Left colon (tissue), 2 donors: ENCODE results near the gene TTC27. TPM values are rescaled to one million over a fixed set of nuclear protein-coding genes. Genes with fewer than 3 reads are reported as not detected.
"Not testable (repeated sequence)": the region's sequence is repeated elsewhere in the genome, so short reads cannot be mapped to it uniquely, and the experiment has no call there.

Experiments
- ATAC-seq: fragments of 200-7000 bp; cut with Tn5 transposase; one replicate; pipeline ENCODE4 v1.9.1; 2020; ENCODE audit warnings: mild to moderate bottlenecking, moderate library complexity
- DNase-seq, 2 donors: peaks; one replicate each; pipeline ENCODE4 v3.0.0-alpha.2; 2020
- intact Hi-C, 2 donors: fragments of 100-400 bp; cut with DNase I in 1 of 2; cut with micrococcal nuclease in 1 of 2; formaldehyde crosslinking; loops; one replicate each; pipeline versions ENCODE4 v1.11.2 to v1.14.0; 2022; cut with DNase I, micrococcal nuclease
- long read RNA-seq: library from polyadenylated mRNA; unstranded; transcript quantifications from one replicate; pipeline ENCODE4 v2.0.0, GENCODE V29; 2021
- total RNA-seq, 2 donors: library from RNA; stranded (reverse); fragmentation: NEBNext Ultra II Directional; extraction: Animal tissue kit (Norgen Biotek cat#: 25700); gene quantifications; one replicate each; pipeline ENCODE4 v1.2.1, GENCODE V29; 2021
- donor health status: DM: no; HTN: no; CAD: no.
- donor health status: DM: yes; HTN: yes; CAD: no.

Gene TTC27
- total RNA-seq, result 10 to 100 TPM in 1 of 2 donors, 1 to 10 TPM in 1; 8.9 to 10.7 TPM
- long read RNA-seq, transcript TTC27-201 (20 exons, 2,876 nt), result major isoform, 6 of 11 reads
- long read RNA-seq, partial matches to known transcripts, result 1 of 11 reads
- long read RNA-seq, other reads (novel, unspliced or antisense), result 4 of 11 reads

GRCh38 chr2:32627814-32628579 is at the start of gene TTC27:
Gene TTC27, plus strand, starts transcription at chr2:32628050. Its CDS starts 243 bp downstream, at chr2:32628293.
- DNase-seq, result peak; percentile 95 to 97
- intact Hi-C loops, result no loop called here

GRCh38 chr2:32591669-32592463 is 36.0 kb upstream of the TTC27 start:
- ATAC-seq (no peak), DNase-seq (no peak)
- intact Hi-C loops, result no loop called here

More at GRCh38 chr2:32627814-32628579, at the start of gene TTC27:
- peak; percentile 99 for ATAC-seq

- DNase-seq (no peak), ATAC-seq (no peak)
- intact Hi-C loops, result no loop called here
Measured at GRCh38 chr2:32594573-32594972, 33.3 kb upstream of the TTC27 start.

- ATAC-seq (peak; percentile 37), DNase-seq (no peak)
- intact Hi-C loops, result no loop called here
Measured at GRCh38 chr2:32611366-32611765, 16.5 kb upstream of the TTC27 start.

GRCh38 chr2:32611771-32612170 is 16.1 kb upstream of the TTC27 start:
- intact Hi-C loops, result no loop called here
- DNase-seq, result no peak
- no peak for ATAC-seq

- no peak for DNase-seq
- intact Hi-C loops, result no loop called here
- no peak for ATAC-seq
Measured at GRCh38 chr2:32614084-32614483, 13.8 kb upstream of the TTC27 start.

- DNase-seq (no peak), ATAC-seq (peak; percentile 33)
- intact Hi-C loops, result no loop called here
Measured at GRCh38 chr2:32617599-32618189, 10.2 kb upstream of the TTC27 start.

GRCh38 chr2:32622570-32623310 is 5.1 kb upstream of the TTC27 start:
- intact Hi-C loops, result no loop called here
- ATAC-seq, result no peak
- no peak for DNase-seq

GRCh38 chr2:32623311-32623706 is 4.5 kb upstream of the TTC27 start:
- ATAC-seq (no peak), DNase-seq (no peak)
- intact Hi-C loops, result no loop called here

- intact Hi-C loops, result no loop called here
- DNase-seq, result no peak
- no peak for ATAC-seq
Measured at GRCh38 chr2:32624812-32625211, 3.0 kb upstream of the TTC27 start.

- intact Hi-C loops, result no loop called here
- ATAC-seq, result no peak
- DNase-seq, result no peak
Measured at GRCh38 chr2:32626639-32627221, 1.1 kb upstream of the TTC27 start.

- intact Hi-C loops, result no loop called here
- DNase-seq (peak; percentile 36 to 37), ATAC-seq (peak; percentile 38)
Measured at GRCh38 chr2:32627441-32627813, 423 bp upstream of the TTC27 start.

GRCh38 chr2:32632089-32632488 is 4.2 kb downstream of the TTC27 start:
- intact Hi-C loops, result no loop called here
- ATAC-seq (no peak), DNase-seq (no peak)

- intact Hi-C loops, result no loop called here
- no peak for DNase-seq
- ATAC-seq, result no peak
Measured at GRCh38 chr2:32633040-32633439, 5.2 kb downstream of the TTC27 start.

GRCh38 chr2:32638548-32638947 is 10.7 kb downstream of the TTC27 start:
- DNase-seq, intact Hi-C loops, ATAC-seq: not testable (repeated sequence)

- intact Hi-C loops, result no loop called here
- no peak for ATAC-seq
- no peak for DNase-seq
Measured at GRCh38 chr2:32641180-32641579, 13.3 kb downstream of the TTC27 start.

- ATAC-seq (no peak), DNase-seq (no peak)
- intact Hi-C loops, result no loop called here
Measured at GRCh38 chr2:32647180-32647651, 19.4 kb downstream of the TTC27 start.

GRCh38 chr2:32652555-32653209 is 24.8 kb downstream of the TTC27 start:
- ATAC-seq, result no peak
- intact Hi-C loops, result no loop called here

More at GRCh38 chr2:32652555-32653209, 24.8 kb downstream of the TTC27 start:
- no peak for DNase-seq
